NCI-H2029 (cell line): ENCODE measurements around the gene USP22.

Source experiments
- DNase-seq: peaks from one replicate; lab custom pipeline; 2025; lab: John Stamatoyannopoulos, UW

Gene USP22

GRCh38 chr17:21019976-21020586, 22.7 kb downstream of the USP22 start:
- no peak for DNase-seq

- DNase-seq = no peak
These were observed 23.9 kb downstream of the USP22 start for GRCh38 chr17:21018894-21019293.

GRCh38 chr17:21017861-21018260, 24.9 kb downstream of the USP22 start:
- no peak for DNase-seq

DNA sequence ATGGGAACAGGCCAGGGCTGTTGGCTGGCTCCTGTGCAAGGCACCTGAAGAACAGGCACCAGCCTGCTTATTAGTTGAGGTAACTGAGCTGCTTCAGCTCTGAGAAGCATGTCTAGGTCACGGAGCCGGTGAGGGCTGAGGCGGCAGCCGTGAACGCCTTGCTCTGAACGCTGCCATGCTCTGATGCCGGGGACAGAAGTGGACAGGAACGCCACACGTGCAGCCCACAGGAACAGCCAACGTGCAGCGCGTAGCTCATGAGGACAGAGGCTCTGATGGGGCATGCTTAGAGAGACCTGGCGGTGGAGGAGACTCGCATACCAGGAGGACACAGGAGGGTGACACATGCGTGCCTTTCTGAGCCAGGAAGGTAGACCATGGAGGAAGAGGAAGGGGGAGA, 25.6 kb downstream of the USP22 start:
- no peak for DNase-seq

DNA sequence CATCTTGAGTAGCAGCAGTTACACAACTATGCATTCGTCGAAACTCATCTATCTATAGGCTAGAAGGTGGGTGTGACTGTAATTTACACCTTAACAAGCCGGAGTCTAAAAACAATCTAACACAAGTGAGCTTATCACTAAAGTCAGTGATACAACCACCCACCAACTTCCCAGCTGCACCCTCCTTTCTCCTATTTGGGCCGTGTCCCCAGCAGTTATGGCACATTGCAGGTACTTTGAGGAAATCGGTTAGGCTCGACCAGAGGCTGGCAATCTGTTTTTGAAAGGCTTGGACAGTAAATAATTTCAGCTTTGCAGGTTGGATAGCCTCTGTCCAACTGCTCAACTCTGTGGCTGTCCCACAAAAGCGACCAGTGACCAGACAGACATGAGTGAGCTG, 26.0 kb downstream of the USP22 start:
- no peak for DNase-seq

GRCh38 chr17:21015564-21015963, 27.2 kb downstream of the USP22 start:
- DNase-seq = no peak

DNA sequence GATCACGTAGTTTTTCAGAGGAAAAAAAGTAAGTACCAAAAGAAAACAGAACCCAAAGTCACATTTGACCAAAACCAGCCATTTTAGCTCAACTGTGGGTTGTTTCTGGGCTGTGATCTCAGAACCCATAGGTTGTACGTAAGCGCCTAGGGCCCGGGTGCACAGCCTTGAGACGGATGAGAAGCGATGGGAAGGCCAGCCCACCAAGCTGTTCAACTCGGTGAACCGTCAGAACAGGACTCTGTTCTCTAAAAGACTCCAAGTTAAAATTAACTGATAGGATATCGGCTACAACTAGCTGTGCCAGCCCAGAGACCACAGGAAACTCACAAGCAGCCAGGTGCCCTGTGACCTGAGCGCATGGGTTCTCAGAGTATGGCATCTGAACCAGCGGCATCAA, 28.3 kb downstream of the USP22 start:
- DNase-seq = no peak

DNA sequence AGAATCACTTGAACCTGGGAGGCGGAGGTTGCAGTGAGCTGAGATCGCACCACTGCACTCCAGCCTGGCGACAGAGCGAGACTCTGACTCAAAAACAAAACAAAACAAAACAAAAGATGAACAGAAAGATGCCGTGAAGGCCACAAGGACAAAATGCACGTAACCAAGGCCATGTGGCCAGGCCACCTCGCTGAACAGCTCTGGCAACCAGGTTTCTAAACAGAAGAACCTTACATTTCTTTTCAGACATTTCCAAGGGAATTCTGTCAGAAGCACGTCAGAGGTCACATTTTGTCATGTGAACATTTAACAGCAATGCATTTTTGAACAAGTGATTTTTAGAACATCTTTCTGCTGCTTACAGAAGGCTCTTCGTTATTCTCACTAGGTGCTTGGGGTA, 28.8 kb downstream of the USP22 start:
- DNase-seq = no peak

GRCh38 chr17:21012736-21013135, 30.1 kb downstream of the USP22 start:
- DNase-seq = no peak

DNA sequence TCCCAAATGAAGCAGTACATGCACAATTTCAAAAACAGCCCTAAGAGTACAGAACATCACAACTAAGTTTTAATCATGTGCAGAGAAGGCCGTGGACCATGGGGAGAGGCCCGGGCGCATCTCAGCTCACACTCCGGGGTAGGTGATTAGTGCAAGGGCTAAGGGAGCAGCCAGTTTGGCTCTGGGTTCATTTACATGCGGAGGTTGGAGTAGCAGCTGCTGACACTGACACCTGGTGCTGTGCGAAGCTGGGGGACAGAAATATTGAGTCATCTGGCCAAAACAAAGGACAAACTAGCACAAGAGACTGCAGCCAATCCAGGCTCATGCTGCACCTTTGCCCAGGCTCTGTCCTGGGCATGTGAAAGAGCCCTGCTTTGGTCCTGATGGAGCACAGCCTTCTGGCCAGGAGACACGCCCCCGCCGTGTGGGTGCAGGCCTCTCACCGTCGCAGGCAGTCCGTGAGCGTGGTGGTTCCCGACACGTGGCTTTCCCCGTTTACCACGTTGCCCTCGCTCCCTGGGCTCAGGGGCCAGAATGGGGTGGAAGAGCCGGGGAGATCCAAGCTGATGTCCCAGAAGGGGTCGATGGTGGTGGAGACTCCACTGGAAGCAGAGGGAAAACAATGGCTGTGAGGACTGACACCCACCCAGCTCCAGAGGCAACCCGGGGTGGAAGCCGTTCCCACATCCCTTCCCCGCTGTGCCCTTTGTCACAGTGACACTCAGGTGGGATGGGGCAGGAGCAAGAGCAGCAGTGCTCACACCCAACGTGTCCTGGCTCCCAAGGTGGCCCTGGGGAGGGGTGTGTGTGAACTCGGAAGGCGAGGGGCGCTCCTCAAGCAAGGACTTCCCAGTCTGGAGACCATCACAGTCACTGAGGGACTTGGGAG, 31.9 kb downstream of the USP22 start:
- DNase-seq = no peak

DNA sequence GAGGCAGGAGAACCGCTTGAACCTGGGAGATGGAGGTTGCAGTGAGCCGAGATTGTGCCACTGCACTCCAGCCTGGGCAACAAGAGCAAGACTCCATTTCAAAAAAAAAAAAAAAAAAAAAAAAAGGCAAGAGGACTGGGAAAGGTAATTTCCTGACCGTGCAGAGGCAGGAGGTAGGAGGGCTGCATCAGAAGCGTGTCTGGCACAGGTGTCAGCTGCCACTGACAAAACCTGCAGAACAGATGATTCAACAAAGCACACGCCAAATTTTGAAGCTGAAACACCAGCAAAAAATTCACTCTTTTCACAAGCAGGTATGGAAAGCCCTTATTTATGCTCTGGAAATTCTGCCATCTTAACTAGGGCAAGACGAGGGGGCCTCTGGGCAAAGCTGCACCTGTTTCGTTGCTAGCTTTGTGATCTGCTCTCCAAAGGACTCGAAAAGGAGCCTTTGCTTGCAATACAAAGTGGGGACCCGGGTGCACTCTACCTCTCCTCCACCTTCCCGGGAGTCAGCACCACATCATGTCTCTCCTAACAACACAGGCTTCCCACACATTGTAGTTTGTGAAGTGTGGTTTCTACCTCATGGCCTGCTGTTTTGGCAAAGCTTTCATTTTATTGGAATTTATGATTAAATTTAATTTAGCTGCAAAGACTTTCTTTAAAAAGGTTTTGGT, 33.7 kb downstream of the USP22 start:
- no peak for DNase-seq

- DNase-seq = no peak
These were observed 34.5 kb downstream of the USP22 start for GRCh38 chr17:21008160-21008915.

- DNase-seq = no peak
These were observed 35.2 kb downstream of the USP22 start for GRCh38 chr17:21007646-21008045.

DNA sequence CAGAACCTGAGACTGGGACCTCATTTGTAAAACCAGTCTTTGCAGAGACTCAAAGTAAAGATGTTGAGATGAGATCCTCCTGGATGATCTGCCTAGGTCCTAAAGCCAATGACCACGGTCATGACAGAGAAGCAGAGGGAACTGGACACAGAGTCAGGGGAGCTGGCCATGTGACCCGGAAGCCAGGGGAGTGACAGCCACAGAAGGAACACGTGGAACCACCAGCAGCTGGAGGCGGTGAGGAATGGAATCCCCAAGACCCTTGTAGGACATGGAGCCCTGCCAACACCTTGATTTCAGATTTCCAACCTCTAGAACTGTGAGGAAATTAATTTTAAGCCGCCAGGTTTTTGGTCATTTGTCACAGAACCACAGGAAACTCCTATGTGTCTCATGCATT, 37.0 kb downstream of the USP22 start:
- no peak for DNase-seq

GRCh38 chr17:21005367-21005766, 37.4 kb downstream of the USP22 start:
- DNase-seq = no peak

GRCh38 chr17:21004016-21004930, 38.5 kb downstream of the USP22 start:
- DNase-seq = no peak

DNA sequence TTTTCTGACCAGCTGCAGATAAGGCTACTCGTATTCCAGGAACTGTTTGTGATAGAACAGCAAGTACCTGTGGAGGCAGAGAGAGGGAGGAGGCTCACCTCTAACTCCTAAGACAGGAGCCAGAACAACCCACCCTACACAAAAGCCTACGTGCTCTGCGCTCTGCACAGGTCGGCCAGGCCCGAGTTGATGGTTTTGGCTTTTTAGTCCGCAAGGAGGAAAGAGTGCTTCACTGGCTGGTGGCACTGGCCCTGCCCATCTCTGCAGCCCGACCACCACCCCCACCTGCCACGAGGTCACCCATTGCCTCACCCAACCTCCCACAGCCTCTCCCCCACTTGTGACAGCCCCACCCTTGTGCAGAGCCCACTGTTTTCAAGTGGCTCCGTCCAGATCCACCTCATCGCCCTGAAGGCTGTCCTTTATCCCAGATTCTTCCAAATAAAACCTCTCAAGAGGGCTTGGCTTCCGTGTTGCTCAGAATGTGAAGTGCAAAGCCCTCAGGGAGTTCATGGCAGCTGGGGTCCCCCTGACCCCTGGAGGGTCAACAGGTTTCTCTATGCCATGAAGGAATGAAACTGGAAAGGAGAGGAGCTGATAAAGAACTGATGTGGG, 39.7 kb downstream of the USP22 start:
- DNase-seq = no peak

DNA sequence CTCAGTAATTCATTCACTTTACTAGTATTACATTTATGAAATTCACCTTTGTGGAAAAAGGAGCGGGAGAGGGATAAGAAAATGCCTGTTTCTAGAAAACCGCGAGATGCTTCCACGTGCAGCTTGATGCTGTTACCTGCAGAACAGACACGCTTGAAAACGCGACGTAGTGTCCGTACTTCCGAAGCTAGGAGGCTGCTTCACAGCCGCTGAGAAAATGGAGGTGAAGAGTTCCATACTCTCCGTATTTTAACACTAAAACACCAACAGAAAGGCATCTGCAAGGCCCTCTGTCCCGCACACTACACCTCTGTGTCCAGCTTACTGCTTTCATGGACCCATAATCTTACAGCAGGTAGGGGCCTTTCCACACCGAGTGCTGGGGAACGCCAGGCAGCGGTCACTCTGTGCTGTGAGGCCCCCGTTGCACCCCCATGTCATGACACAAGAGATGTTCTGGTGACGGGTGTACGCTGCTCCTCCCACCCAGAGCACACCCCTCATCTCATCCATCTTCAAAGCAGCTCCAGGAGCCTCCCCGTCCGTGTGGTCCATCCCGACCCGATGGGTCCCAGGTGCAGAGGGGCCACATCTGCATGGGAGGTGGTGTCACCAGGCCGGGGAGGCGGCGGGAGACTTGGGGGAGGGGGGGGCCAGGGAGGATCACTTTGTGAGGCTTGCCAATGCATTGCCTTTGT, 40.4 kb downstream of the USP22 start:
- no peak for DNase-seq

DNA sequence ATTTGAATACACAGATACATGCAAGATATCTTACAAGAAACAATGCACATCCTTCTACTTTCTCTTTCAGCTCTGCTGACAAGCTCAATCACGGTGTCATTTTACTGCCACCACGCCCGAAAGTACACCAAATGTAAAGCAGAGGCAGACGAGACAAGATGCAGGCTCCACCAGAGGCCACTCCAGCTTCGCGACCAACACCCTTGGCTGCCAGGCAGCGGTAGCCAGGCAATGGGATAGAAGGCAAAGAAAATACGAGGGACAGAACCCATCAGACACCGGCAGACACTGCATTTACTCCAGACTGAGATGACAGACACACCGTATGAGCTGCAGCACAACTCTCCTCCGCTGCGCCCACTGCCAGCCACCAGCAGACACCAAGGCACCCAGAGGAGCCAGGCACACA, 41.0 kb downstream of the USP22 start:
- DNase-seq = no peak
